Measurements from ENCODE around the gene CYB561. TPM values are rescaled to one million over a fixed set of nuclear protein-coding genes. Genes with fewer than 3 reads are reported as not detected.

The CYB561 gene, protein sequence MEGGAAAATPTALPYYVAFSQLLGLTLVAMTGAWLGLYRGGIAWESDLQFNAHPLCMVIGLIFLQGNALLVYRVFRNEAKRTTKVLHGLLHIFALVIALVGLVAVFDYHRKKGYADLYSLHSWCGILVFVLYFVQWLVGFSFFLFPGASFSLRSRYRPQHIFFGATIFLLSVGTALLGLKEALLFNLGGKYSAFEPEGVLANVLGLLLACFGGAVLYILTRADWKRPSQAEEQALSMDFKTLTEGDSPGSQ
- 10.7 and 15.9 TPM in 2 replicates for total RNA-seq (2014; rRNA removed; shearing (Covaris generic))
- 18.4 and 19.1 TPM in 2 replicates for polyA plus RNA-seq (2016; fragmentation: Nextera tagmentation; extraction: Ambion mirVana)

DNA sequence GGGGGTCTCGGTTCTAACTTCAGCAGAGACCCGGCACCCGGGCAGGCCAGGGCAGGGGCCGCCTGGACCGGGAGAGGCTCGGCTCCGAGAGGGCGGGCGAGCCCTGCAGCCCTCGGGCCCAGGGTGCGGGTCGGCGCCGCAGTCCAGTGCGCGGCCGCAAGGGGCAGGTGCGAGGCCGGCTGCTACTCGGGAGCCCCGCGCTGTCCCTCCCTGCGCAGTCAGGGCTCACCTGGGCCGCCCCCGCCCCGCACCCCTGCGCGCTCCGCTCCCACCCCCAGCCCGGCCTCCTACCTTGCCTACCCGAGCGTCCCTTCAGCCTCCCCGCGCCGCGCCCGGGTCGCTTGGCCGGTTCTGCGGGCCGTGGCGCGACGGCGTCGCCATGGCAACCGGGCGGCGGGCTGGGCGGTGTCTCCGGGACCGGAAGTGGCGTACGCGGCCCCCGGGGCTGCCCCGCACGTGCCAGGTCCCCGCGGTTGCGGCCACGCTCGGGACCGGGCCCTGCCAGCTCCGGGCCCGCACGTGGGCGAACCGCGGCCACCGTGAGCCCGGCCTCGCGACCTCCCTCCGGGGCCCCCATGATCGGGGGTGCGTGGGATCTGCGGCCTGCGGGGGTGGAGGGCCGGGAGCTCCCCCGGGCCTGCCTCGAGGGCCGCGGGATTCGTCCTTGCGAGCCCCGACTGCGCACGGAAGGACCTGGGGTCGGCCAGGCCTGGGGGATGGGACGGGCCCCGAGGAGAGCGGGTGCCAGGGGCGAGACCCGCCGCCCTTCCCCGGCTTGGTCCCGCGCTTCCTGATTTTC lies at the start of gene CYB561:
Gene CYB561 (minus strand): TSS at position 353 of the 799 bp plus-strand sequence. CDS start 8,759 bp downstream, outside the sequence.
- Histone ChIP-seq H3K9me2 (ENCODE audit: insufficient read depth) (no peaks in the 10 kb centered on the region), H2AFZ (peak within 1 kb of the TSS; percentile 83), H3K27me3 (replicated peaks; ENCODE audit: insufficient read depth) (no peaks in the 10 kb centered on the region), H3K4me3 (peak within 1 kb of the TSS; percentile 68), H3K79me2 (ENCODE audit: insufficient read depth) (no peaks in the 10 kb centered on the region), H3K4me1 (ENCODE audit: insufficient read depth) (peaks cover 4% of the 10 kb centered on the region; the same call in 1 of the 2 replicates), H3K27ac (peak within 1 kb of the TSS; percentile 10; the same call in 1 of the 2 replicates), H3F3A (ENCODE audit: insufficient read depth) (0 out of 2 replicates have a peak, but pooled peaks cover 5% of the 10 kb centered on the region), H3K4me2 (ENCODE audit: unreplicated experiment) (peak within 1 kb of the TSS; percentile 66), H3K9me3 (ENCODE audit: low read depth) (no peaks in the 10 kb centered on the region), H3K9ac (peak within 1 kb of the TSS; percentile 84), H4K20me1 (ENCODE audit: insufficient read depth) (no peaks in the 10 kb centered on the region), H3K36me3 (ENCODE audit: low read depth) (no peaks in the 10 kb centered on the region)
- peak; percentile 85 for DNase-seq
- WGBS, 2 experiments (ENCODE audit: low coverage in 1 of 2, low lambda C conversion rate in 2 of 2, missing lambda C conversion rate in 2 of 2): 2% methylated on average over 69 to 95 of the region's 99 CpGs
- in situ Hi-C loops (cut with MboI): no loop called here
- TF ChIP-seq EZH2phosphoT487 (IDR thresholded peaks at IDR 0.05; ENCODE audit: insufficient read depth, low read depth) (no peak), EZH2 (IDR thresholded peaks at IDR 0.05; ENCODE audit: insufficient read depth, poor library complexity, severe bottlenecking) (no peak)

DNA sequence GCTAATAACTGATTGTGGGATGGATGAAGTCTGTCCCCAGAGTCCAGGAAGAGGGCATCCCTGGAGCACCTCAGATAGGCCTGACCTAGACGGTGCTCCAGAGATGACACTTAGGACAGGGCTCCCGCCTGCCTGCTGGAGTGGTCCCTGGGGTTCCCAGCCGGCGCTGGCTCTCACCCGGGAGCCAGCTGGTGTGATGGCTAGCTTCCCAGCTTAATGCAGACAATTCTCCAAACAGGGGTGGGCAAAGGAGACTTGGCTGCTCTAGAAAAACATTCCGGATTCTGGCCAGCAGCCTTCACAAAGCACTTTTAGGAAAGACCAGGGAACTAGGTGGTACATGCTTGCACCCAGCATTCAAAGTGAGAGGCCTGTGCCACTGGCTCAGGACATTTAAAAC lies 49.4 kb upstream of the CYB561 start:
- no peaks in the 10 kb centered on the region for H3K27me3 ChIP-seq (replicated peaks; ENCODE audit: insufficient read depth)
- H3K9me2 ChIP-seq (ENCODE audit: insufficient read depth): no peaks in the 10 kb centered on the region
- no peaks in the 10 kb centered on the region for H3K9me3 ChIP-seq (ENCODE audit: low read depth)
- H3K27ac ChIP-seq: no peak overlapping the region
- no peak for DNase-seq
- no peaks in the 10 kb centered on the region for H3K79me2 ChIP-seq (ENCODE audit: insufficient read depth)
- in situ Hi-C loops (cut with MboI): no loop called here
- H4K20me1 ChIP-seq (ENCODE audit: insufficient read depth): no peaks in the 10 kb centered on the region
- H3K4me1 ChIP-seq (ENCODE audit: insufficient read depth): peaks cover 11% of the 10 kb centered on the region
- no peak overlapping the region for H2AFZ ChIP-seq
- no peak overlapping the region for H3K4me3 ChIP-seq
- TF ChIP-seq EZH2 (IDR thresholded peaks at IDR 0.05; ENCODE audit: insufficient read depth, poor library complexity, severe bottlenecking) (no peak), EZH2phosphoT487 (IDR thresholded peaks at IDR 0.05; ENCODE audit: insufficient read depth, low read depth) (no peak)
- 61 to 66% methylated on average over 6 of the region's 6 CpGs for WGBS, 2 experiments (ENCODE audit: low coverage in 1 of 2, low lambda C conversion rate in 2 of 2, missing lambda C conversion rate in 2 of 2)
- no peak overlapping the region for H3K4me2 ChIP-seq (ENCODE audit: unreplicated experiment)
- no peaks in the 10 kb centered on the region for H3K36me3 ChIP-seq (ENCODE audit: low read depth)
- H3F3A ChIP-seq (ENCODE audit: insufficient read depth): no peaks in the 10 kb centered on the region
- no peak overlapping the region for H3K9ac ChIP-seq

DNA sequence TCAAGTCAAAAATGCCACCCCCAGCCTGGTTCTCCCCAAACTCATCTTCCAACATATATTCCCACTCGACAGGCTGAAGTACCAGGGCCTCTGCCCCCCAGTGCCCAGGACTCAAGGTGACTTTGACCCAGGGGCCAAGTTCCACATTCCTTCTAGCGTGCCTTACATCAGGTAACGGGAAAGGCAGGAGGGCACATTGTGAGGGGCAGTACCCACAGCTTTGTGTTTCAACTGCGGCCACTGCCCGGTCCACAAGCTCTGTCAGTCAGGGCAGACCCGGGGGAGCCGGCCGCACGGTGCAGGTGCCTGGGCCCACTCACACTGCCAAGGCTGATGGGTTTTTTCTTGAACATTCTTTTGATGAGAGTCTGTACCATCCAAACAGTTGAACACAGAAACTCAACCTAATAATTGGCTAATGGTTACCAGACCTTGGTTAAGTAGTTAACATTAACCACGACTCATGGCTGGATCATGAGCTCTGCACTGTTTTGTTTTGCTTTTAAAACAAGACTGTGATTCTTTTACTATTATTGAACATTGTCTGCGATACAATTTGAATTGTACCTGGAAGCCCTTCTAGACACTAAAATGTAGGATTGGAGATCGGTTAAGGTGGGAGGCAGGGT lies 48.3 kb upstream of the CYB561 start:
- Histone ChIP-seq H4K20me1 (ENCODE audit: insufficient read depth) (no peaks in the 10 kb centered on the region), H3K9me3 (ENCODE audit: low read depth) (no peaks in the 10 kb centered on the region), H3F3A (ENCODE audit: insufficient read depth) (no peaks in the 10 kb centered on the region), H3K9ac (no peak overlapping the region), H3K79me2 (ENCODE audit: insufficient read depth) (no peaks in the 10 kb centered on the region), H3K4me3 (no peak overlapping the region), H3K27ac (no peak overlapping the region), H2AFZ (no peak overlapping the region), H3K4me1 (ENCODE audit: insufficient read depth) (peaks cover 11% of the 10 kb centered on the region), H3K9me2 (ENCODE audit: insufficient read depth) (no peaks in the 10 kb centered on the region), H3K4me2 (ENCODE audit: unreplicated experiment) (no peak overlapping the region), H3K27me3 (replicated peaks; ENCODE audit: insufficient read depth) (no peaks in the 10 kb centered on the region), H3K36me3 (ENCODE audit: low read depth) (no peaks in the 10 kb centered on the region)
- DNase-seq: peak; percentile 43
- in situ Hi-C loops (cut with MboI): no loop called here
- WGBS, 2 experiments (ENCODE audit: low coverage in 1 of 2, low lambda C conversion rate in 2 of 2, missing lambda C conversion rate in 2 of 2): 76 to 82% methylated on average over 12 of the region's 12 CpGs
- TF ChIP-seq EZH2 (IDR thresholded peaks at IDR 0.05; ENCODE audit: insufficient read depth, poor library complexity, severe bottlenecking): no peak
- no peak for TF ChIP-seq EZH2phosphoT487 (IDR thresholded peaks at IDR 0.05; ENCODE audit: insufficient read depth, low read depth)

GRCh38 chr17:63493411-63493810 lies 47.3 kb upstream of the CYB561 start:
- Histone ChIP-seq H3K4me3 (no peak overlapping the region), H3K27ac (no peak overlapping the region)

More at GRCh38 chr17:63493411-63493810, 47.3 kb upstream of the CYB561 start:
- Histone ChIP-seq H3K79me2 (ENCODE audit: insufficient read depth) (no peaks in the 10 kb centered on the region), H4K20me1 (ENCODE audit: insufficient read depth) (no peaks in the 10 kb centered on the region), H3F3A (ENCODE audit: insufficient read depth) (no peaks in the 10 kb centered on the region), H3K9me2 (ENCODE audit: insufficient read depth) (no peaks in the 10 kb centered on the region), H3K36me3 (ENCODE audit: low read depth) (no peaks in the 10 kb centered on the region), H3K4me2 (ENCODE audit: unreplicated experiment) (no peak overlapping the region), H3K9me3 (ENCODE audit: low read depth) (no peaks in the 10 kb centered on the region), H3K27me3 (replicated peaks; ENCODE audit: insufficient read depth) (no peaks in the 10 kb centered on the region), H3K9ac (no peak overlapping the region), H2AFZ (no peak overlapping the region), H3K4me1 (ENCODE audit: insufficient read depth) (peaks cover 2% of the 10 kb centered on the region)
- TF ChIP-seq EZH2 (IDR thresholded peaks at IDR 0.05; ENCODE audit: insufficient read depth, poor library complexity, severe bottlenecking) (no peak), EZH2phosphoT487 (IDR thresholded peaks at IDR 0.05; ENCODE audit: insufficient read depth, low read depth) (no peak)
- WGBS, 2 experiments (ENCODE audit: low coverage in 1 of 2, low lambda C conversion rate in 2 of 2, missing lambda C conversion rate in 2 of 2): 80 to 83% methylated on average over 9 of the region's 9 CpGs
- in situ Hi-C loops (cut with MboI): no loop called here
- DNase-seq: no peak

All from GM23248 (cell line).